Islet precursor cell (in vitro differentiated cells): ENCODE measurements around the gene BRSK2.

Experiments used
- DNase-seq: peaks from one replicate; pipeline ENCODE4 v3.0.0-alpha.2; 2018

Gene BRSK2

GRCh38 chr11:1455032-1455762 lies 65.5 kb downstream of the BRSK2 start:
- no peak for DNase-seq

GRCh38 chr11:1455763-1456060 lies 66.0 kb downstream of the BRSK2 start:
- DNase-seq: no peak

DNA sequence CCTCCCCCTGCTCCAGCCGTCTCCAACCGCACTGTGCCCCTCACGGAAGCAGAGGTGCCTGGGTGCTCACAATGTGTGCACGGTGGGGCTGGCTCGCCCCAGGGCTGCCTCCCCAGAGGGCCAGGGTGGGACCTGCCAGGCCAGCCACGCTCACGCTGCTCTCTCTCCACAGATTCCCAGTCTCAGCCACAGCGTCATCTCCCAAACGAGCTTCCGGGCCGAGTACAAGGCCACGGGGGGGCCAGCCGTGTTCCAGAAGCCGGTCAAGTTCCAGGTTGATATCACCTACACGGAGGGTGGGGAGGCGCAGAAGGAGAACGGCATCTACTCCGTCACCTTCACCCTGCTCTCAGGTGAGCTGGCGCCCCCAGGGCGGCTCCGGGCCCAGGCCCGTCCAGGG lies 66.4 kb downstream of the BRSK2 start:
- DNase-seq: no peak

DNA sequence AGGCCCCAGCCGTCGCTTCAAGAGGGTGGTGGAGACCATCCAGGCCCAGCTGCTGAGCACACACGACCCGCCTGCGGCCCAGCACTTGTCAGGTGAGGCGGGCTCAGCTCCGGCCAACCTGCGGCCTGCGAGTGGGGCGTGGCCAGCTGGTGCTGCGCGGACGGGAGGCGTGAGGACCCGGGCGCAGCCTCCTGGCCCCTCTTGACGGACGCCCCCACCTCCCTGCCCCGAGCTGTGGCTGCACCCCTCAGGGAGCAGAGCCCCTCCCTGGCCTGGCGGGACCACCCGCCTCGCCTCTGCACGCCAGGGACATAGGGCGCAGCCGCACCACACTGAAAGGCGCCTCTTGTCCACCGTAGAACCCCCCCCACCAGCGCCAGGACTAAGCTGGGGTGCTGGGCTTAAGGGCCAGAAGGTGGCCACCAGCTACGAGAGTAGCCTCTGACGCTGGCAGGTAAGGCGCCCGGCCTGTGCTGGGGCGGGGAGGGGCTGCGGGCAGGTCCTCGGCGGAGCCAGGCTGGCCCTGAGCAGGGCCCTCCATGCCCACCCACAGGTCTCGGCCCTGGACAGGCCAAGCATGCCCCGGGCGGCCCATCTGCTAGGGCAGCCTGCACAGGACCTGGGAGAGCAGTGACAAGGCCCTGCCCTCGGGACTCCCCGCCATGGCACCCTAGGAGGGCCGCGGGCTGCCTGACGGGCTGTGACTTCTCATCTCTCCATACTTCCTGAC lies 67.0 kb downstream of the BRSK2 start:
- DNase-seq: no peak

- DNase-seq: no peak
Observed at GRCh38 chr11:1457326-1457680, 67.6 kb downstream of the BRSK2 start.

DNA sequence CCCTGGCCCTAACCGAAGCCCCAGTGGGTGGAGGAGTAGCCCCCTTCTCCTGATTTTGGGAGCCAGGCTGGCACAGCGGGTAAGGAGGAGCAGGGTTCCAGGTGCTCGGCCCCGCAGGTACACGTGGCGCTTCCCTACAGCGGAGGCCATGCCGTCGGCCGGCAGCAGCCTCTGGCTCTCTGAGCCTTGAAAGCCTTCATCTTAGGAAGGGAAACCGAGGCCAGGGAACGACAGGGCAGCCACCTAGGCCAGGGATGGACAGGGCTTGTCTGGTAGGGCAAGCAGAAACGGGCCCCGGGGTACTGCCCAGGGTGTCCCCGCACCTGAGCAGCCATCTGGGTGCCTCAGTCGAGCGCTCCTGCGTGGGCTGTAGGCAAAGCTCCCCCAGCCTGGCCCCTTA lies 68.1 kb downstream of the BRSK2 start:
- DNase-seq: no peak

DNA sequence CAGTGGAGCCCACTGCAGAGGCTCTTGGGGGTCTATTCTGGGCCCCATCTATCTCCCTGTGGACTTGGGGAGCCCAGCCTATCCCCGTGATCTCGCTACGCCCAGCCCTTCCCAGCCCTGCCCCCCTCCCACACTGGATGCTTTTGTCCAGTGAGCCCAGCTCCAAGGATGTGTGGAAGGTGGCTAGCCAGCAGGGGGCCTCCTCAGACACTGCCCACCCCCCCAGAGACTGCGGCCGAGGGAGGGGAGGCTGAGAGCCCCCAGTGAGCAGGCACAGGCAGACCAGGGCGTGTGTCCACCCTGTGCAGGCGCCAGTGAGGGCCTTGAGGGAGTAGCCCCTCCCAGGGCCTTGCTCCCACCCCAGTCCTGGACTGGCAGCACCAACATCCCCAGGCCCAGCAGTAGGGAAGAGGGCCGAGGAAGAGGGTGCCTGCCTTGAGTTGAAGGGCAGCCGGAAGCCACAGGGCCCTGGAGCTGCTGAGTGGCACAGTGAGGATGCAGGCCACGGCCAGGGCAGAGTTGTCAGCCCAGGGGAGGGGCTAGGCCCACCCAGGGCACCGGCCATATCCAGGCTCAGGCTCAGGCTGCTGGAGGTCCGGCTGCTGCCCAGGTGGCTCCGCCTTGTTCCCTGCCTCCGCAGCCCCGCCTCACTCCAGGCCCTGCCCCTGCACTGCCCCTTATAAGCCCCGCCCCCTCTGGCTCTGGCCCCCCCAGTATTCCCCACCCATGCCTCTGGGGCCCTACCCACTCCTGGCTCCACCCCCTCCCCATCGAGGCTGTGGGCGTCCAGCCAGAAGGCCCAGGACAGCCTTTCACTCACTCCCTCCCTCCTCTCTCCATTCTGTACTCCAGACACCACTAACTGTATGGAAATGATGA lies 68.8 kb downstream of the BRSK2 start:
- peak; percentile 81 for DNase-seq

DNA sequence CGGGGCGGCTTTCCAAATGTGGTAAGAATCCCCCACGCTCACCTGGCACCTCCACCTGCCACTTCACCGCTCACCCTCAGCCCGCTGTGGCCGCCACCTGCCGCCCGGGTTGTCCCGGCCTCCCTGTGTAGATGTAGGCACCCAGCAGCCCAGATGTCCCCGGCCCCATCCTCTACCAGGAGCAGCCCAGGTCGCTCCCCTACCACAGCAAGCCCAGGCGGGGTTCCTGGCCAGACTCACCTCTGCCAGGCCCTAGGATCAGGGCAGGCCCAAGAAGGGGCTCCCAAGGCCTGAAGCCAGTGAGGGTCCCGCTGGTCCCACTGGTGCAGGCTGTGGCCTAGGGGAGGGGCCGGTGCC lies 69.5 kb downstream of the BRSK2 start:
- DNase-seq: no peak

DNA sequence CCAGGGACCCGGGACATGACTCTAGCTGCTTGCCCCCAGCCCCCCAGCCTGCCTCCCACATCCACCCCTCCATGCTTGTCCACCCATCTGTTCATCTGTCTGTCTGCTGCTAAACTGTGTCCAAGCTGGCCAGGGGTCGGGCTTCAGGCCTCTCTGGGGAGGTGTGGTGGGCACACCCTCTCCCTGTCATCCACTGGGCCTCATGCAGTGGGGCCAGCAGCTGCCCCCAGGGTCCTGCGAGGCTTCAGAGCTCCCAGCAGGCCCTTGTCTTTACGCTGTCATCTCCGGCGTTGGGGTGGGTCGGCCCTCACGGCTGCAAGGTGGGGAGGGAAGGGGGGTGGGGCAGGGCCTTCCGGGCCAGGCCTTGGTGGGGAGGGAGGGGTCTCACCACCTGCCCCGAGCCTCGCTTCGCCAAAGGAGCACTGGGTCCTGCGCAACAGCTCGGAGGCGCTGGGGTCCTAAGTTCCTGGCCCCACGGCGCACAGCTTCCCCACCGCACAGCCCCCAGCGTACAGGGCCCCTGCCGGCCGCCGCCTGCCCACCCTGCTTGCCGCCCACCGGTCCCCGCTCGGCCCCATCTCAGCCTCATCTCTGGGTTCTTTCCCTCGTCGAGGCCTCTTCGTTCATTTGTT lies 70.1 kb downstream of the BRSK2 start:
- no peak for DNase-seq

DNA sequence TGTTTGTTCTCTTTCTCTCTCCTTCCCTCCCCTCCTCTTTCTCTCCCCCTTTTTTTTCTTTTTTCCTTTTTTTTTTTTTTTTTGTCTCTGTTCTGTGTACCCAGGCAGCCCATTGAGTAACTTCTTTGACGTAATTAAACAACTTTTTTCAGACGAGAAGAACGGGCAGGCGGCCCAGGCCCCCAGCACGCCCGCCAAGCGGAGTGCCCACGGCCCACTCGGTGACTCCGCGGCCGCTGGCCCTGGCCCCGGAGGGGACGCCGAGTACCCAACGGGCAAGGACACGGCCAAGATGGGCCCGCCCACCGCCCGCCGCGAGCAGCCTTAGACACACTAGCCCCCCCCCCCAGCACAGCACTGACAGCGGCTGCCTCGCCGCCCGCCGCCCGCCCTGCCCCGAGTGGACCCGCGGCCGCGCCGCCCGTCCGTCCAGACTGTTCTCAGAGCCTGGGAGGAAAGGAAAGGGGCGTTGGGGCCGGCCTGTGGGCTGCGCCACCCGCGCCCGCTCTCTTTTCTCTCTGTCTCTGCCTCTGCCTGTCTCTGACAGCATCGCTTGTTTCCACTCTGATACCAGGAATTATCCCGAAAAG lies 70.8 kb downstream of the BRSK2 start:
- DNase-seq: no peak

DNA sequence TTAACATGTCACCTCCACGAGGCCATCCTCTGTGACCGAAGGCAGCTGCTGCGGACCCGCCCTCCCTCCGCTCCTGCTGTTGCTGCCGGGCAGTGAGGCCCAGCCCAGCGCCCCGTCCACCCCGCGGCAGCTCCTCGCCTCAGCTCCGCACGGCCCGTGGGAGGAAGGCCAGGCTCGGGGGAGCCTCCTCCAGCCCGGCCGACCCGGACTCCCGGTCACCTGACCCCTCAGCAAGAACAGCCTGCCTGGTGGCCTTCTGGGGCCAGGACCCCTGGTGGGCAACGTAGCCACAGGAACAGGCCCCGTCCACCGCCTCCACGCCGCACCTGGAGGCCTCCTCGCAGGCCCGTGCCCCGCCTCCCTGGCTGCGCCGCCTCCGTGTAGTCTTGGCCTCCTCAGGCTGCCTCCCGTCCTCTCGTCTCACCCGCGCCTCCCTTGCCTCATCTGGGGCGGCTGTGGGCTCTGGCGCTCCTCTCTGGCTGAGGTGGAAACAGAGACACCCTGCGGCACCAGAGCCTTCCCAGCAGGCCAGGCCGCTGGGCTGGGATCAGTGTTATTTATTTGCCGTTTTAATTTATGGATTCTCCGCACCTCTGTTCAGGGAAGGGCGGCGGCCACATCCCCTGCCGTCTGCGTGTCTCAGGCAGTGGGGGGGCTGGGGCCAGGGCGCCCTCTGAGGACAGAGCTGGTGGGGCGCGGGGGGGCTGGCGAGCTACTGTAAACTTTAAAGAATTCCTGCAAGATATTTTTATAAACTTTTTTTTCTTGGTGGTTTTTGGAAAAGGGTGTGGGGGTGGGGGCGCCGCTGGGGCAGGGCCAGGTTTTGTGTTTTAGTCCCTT lies 71.5 kb downstream of the BRSK2 start:
- DNase-seq: no peak

- no peak for DNase-seq
Observed at GRCh38 chr11:1461826-1462697, 72.3 kb downstream of the BRSK2 start.

DNA sequence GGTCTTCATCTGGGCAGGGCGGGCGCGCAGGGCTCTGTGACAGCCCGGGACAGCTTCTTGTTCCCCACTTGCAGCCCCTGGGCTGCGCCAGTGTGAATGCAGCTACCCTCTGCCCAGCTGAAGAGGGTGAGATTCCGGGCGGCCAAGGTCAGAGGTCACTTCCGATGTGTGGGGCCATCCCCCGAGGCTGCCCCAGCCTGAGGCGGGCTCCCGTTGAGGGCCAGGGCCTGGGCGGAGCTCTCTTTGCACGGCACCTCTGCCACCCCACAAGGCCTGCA lies 72.9 kb downstream of the BRSK2 start:
- no peak for DNase-seq

DNA sequence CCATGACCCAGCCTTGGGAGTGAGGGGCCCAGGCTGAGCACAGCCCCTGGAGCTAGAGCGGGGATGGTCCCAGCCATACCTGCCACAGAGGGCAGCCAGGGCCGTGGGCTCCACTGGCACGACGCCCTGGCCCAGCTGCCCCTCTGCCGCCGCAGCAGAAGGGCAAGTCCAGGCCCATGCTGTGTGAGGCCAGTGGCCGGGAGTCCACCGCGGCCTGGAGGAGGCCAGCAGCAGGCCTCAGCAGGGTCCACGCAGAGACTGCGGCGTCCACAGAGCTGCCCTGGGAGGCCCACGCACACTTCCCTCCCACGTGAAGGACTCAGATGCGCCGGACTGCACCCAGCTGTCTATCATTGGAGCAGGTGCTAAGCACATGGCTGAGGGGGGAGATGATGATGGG lies 73.3 kb downstream of the BRSK2 start:
- no peak for DNase-seq

DNA sequence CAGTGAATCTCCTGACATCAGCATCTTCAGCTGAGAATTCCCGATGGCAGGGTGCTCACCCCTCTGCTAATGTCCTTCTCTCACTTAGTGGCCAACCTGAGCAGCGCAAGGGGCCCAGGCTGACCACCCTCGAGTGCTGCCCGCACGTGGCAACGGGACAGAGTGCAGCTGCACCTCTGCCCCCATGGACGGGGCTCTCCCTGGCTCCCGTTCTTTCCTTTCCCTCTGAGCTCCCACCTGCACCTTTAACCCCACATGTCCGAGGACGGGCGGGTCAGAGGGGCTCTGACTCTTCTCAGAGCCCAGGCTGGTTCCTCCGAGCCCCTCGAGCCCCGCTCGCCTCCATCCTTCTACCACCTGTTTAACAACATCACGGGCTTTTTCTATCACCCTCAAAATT lies 77.0 kb downstream of the BRSK2 start:
- no peak for DNase-seq

GRCh38 chr11:1467270-1467669 lies 77.5 kb downstream of the BRSK2 start:
- no peak for DNase-seq

- no peak for DNase-seq
Observed at GRCh38 chr11:1468002-1468401, 78.3 kb downstream of the BRSK2 start.

DNA sequence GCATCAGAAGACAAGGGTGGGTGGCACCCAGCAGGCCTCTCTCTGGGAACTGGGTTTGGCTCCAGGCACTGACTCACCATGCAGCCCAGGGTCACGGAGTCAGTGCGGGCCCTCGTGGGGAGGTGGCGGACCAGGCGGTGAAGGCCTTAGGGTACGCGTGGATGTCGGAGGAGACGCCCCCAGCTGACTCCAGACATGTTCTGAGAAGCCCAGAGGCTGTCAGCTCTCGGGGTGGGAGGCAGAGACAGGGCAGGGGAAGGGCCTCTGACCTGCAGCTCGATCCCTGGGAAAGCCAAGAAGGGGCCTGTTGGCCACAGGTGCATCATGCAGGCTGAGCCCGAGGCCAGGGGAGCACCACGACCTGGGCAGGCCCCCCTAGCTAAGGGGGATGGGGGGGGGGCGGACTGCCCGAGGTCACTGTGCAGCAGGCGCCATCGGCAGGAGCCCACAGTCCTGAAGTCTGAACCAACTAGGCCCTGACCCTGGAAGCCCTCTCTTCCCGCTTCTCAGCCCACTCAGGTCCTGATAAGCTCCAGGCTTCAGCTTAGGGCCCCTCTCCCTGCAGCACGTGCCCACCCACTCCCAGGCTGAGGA lies 78.8 kb downstream of the BRSK2 start:
- DNase-seq: no peak

DNA sequence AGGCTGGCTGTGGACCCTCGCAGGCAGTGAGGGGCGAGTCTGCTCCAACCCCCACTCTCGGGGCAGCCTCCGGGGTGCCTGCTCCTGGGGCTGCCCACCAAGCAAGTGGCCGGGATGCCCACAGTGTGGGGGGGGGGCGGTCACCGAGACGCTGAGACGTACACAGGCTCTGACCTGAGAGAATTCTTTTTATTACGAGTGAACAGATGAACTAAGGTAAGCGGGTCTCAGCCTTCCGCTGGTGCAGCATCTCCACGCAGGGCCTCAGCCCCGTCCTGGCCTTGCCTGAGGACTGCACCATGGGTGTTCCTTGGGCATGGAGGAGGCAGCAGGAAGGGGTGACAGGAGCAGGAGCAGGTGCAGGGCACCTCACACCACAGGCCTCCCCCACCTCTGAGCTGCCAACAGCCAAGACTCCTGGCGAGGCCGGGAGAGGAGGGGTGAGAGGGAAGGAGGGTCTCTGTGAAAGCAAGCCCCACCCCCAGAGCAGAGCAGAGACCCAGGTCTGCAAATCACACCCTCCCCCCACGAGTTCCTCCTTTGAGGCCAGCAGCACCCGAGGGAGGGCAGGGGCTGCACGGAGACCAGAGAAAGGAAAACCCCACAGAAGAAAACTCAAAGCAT lies 79.7 kb downstream of the BRSK2 start:
- DNase-seq: no peak

GRCh38 chr11:1469911-1470680 lies 80.4 kb downstream of the BRSK2 start:
- no peak for DNase-seq
